ENCODE data around the gene RGS4. TPM values are rescaled to one million over a fixed set of nuclear protein-coding genes. Genes with fewer than 3 reads are reported as not detected.
"Not testable (repeated sequence)": the region's sequence is repeated elsewhere in the genome, so short reads cannot be mapped to it uniquely, and the experiment has no call there.

The RGS4 gene
- total RNA-seq, 2 experiments from 2014 or later = not detected

DNA sequence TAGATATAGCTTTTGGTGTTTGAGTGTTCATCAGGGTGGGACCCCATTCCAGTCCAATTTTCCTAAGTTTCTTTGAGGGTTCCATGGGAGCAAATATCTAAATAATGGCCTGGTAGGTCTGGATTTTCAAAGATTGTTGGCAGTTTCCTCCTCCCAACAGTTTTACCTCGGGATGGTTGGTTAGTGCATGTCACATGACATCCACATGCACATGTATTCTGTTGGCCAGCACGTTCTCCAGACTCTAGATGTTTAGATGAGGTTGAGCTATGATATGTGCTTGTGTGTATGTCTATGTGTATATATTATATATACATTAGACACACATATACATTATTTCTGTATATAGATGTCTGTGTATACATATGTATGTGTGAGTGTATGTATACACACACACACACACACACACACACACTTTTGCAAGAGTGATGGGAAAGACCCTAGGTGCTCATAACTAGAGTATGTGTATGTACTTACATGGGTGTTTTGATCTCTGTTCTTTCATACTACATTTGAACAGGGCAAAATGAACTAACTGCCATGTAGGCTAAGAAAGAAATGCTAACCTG, 5.6 kb downstream of the RGS4 start:
- no peak for ATAC-seq
- H3K4me3 Mint-ChIP-seq = no peak overlapping the region

DNA sequence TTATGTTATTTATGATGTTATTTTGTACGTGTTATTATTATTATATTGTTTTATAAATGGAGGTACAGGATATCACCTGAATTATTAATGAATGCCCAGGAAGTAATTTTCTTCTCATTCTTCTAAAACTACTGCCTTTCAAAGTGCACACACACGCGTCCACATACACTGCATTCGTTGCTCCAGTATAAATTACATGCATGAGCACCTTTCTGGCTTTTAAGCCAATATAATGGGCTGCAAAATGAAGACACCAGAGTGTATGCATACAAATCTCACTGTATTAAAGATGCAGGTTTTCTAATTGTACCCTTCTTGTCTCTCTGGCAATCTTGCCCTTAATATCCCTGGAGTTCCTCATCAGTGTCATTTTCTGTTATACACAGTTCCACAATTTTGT, 6.9 kb downstream of the RGS4 start:
- Mint-ChIP-seq H3K4me3 (no peak overlapping the region), H3K36me3 (no peaks in the 10 kb centered on the region), H3K9me3 (ENCODE audit: low read depth) (no peaks in the 10 kb centered on the region), H3K27ac (no peak overlapping the region), H3K27me3 (peaks cover 12% of the 10 kb centered on the region), H3K4me1 (no peaks in the 10 kb centered on the region)
- DNase-seq (no peak), ATAC-seq (no peak)
- CTCF ChIA-PET = no interaction called here

More for the DNA sequence above, 5.6 kb downstream of the RGS4 start:
- peaks cover 20% of the 10 kb centered on the region for H3K27me3 Mint-ChIP-seq
- H3K27ac Mint-ChIP-seq = no peak overlapping the region
- no peak for DNase-seq
- CTCF ChIA-PET = no interaction called here
- H3K4me1 Mint-ChIP-seq = no peaks in the 10 kb centered on the region
- no peaks in the 10 kb centered on the region for H3K9me3 Mint-ChIP-seq (ENCODE audit: low read depth)
- H3K36me3 Mint-ChIP-seq = no peaks in the 10 kb centered on the region

DNA sequence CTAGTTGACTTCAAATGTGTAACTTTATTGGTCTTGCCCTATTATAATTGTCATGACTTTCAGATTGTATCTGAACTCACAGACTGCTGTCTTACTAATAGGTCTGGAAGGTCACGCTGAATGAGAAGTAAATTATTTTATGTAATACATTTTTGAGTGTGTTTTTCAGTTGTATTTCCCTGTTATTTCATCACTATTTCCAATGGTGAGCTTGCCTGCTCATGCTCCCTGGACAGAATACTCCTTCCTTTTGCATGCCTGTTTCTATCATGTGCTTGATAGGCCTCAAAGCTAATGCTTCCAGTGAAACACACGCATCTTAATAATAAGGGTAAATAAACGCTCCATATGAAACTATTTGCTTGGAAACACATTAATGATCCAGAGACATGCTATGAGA, 7.3 kb downstream of the RGS4 start:
- H3K9me3 Mint-ChIP-seq (ENCODE audit: low read depth) = no peaks in the 10 kb centered on the region
- CTCF ChIA-PET = no interaction called here
- no peak overlapping the region for H3K27ac Mint-ChIP-seq
- peaks cover 10% of the 10 kb centered on the region for H3K27me3 Mint-ChIP-seq
- DNase-seq (no peak), ATAC-seq (no peak)
- H3K4me1 Mint-ChIP-seq = no peaks in the 10 kb centered on the region
- H3K36me3 Mint-ChIP-seq = no peaks in the 10 kb centered on the region
- no peak overlapping the region for H3K4me3 Mint-ChIP-seq

DNA sequence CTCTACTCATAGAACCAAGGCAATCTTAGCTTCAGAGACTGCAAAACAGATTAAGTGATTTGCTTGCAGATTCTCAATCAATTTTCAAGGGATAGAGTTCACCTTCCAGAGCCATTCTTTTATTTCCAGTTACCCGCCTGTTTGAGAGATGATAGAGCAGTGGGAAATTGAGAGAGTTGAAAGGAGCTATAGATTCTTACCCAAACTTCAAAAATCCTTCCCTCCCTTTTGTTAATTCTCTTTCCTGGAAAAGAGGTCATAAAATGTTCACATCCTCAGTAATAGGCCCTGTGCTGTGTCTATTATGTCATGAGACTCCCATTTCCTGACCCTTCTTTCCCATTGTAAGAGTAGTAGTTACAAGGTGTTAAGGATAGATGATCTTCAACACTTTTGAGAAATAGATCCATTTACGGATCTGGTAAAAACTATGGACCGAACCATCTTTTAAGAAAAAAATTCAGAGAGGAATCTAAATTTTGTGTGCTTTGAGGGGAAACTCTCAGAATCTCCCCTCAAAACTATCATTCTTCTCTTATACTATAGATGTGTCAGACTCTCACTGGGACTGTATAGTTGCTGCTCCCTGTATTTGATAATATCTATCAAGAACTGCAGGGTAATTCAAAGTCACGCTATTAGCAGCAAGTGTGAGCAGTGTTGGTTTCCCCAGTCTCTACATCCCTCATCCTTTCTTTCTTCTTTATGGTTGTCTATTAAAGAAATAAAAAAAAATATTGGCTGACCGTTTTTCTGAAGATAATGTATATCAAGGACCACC, 8.0 kb downstream of the RGS4 start:
- Mint-ChIP-seq H3K36me3 (no peaks in the 10 kb centered on the region), H3K27ac (no peak overlapping the region), H3K27me3 (peaks cover 10% of the 10 kb centered on the region), H3K4me1 (no peaks in the 10 kb centered on the region), H3K9me3 (ENCODE audit: low read depth) (no peaks in the 10 kb centered on the region), H3K4me3 (no peak overlapping the region)
- DNase-seq (no peak), ATAC-seq (no peak)
- CTCF ChIA-PET = no interaction called here

DNA sequence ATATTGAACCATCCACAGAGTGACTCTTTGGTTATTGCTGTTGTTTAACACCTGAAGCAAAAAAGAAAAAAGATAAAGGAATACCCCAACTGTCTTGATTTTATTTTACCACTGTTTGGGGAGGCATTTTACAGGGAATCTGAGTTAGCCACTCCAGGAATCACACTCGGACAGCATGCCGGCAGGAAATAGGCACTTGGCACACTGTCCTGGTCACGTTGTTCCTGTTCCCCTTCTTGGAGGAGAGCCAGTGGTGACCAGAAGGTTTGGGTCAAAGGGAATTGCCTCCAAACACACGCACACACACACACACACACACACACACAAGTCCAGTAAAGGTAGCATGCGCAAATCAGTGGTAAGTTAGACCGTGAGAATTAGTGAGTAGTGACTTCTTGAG, 13.8 kb downstream of the RGS4 start:
- no peaks in the 10 kb centered on the region for H3K9me3 Mint-ChIP-seq (ENCODE audit: low read depth)
- no peak overlapping the region for H3K27ac Mint-ChIP-seq
- H3K27me3 Mint-ChIP-seq = no peaks in the 10 kb centered on the region
- no peak for DNase-seq
- no peak overlapping the region for H3K4me3 Mint-ChIP-seq
- no peak for ATAC-seq
- H3K4me1 Mint-ChIP-seq = no peaks in the 10 kb centered on the region
- CTCF ChIA-PET = no interaction called here
- H3K36me3 Mint-ChIP-seq = no peaks in the 10 kb centered on the region

DNA sequence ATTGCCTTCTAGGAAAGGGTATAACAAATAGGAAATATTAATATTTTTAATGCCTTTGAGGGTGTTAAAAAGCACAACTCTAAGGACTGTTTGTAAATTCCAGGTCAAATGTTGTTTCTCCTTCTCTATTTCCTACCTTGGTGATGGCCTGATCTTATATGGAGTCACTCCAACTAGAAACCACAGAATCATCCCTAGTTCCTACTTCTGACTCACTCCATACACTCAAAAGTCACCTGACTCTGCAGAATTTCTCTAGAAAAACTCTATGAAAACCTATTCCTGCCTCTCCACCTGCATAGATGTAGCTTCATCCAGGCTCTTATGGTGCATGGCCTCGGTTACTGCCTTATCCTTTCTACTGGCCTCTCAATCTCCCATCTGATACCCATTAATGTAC, 14.5 kb downstream of the RGS4 start:
- H3K27ac Mint-ChIP-seq = no peak overlapping the region
- CTCF ChIA-PET = no interaction called here
- no peak overlapping the region for H3K4me3 Mint-ChIP-seq
- DNase-seq (no peak), ATAC-seq (no peak)
- H3K27me3 Mint-ChIP-seq = no peaks in the 10 kb centered on the region
- H3K4me1 Mint-ChIP-seq = no peaks in the 10 kb centered on the region
- no peaks in the 10 kb centered on the region for H3K9me3 Mint-ChIP-seq (ENCODE audit: low read depth)
- no peaks in the 10 kb centered on the region for H3K36me3 Mint-ChIP-seq

DNA sequence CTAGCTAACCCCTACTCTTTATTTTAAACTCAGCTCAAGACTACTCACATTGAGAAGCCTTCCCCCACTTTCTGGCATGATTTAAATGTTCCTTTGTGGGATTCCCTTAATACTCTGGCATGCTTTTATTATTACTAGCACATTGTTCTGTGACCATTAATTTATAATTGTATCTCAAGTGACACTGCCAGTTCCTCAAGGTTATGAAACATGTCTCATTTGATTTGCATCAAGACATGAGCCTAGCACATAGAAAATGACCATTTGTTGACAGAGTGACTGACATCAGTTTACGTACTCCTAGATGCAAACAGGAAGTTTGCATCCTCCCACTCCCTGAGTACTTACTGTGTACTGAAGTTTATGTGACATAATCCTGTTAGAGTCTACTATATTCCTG, 15.2 kb downstream of the RGS4 start:
- Mint-ChIP-seq H3K27ac (no peak overlapping the region), H3K27me3 (no peaks in the 10 kb centered on the region), H3K36me3 (no peaks in the 10 kb centered on the region), H3K9me3 (ENCODE audit: low read depth) (no peaks in the 10 kb centered on the region), H3K4me3 (no peak overlapping the region), H3K4me1 (no peaks in the 10 kb centered on the region)
- DNase-seq = no peak
- CTCF ChIA-PET = no interaction called here
- no peak for ATAC-seq

DNA sequence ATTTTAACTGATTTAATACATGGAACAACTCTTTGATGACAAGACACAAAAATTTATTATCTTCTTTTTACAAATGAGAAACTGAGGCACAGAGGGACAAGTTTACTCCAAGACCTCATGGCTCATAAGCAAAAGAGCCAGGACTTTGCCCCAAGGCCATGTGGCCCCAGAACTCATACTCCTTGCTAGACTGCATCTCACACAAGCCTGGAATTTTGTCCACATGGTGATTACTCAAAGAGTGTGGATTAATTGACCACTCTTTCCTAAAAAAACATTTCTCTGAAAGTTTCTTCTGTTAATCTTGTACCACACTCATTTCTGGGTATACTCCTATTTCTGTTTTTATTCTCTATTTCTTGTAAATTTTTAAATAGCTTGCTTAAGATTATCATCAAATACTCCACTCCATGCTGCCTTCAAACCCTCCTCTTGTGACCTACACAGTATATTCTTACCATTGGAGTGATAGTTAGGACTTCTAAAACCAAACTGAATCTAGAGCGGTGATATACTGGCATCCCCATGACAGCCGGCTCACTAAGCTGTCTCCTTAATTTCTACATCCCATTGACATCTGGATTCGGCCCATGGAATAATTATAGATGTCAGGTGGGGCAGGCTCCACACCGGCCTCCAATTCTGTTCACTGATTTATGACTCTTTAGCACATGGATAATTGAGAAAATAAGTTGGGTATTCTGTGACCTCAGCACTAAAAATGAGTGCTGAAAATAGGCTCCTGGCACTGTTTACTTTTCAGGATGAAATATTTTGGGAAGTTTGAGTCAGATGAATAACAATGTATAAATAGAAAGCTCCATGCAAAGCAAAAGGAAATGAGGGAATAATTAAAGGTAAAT, 16.1 kb downstream of the RGS4 start:
- CTCF ChIA-PET = no interaction called here
- DNase-seq (no peak), ATAC-seq (no peak)
- H3K4me3 Mint-ChIP-seq = no peak overlapping the region
- no peaks in the 10 kb centered on the region for H3K27me3 Mint-ChIP-seq
- H3K36me3 Mint-ChIP-seq = no peaks in the 10 kb centered on the region
- H3K27ac Mint-ChIP-seq = no peak overlapping the region
- no peaks in the 10 kb centered on the region for H3K4me1 Mint-ChIP-seq
- no peaks in the 10 kb centered on the region for H3K9me3 Mint-ChIP-seq (ENCODE audit: low read depth)

DNA sequence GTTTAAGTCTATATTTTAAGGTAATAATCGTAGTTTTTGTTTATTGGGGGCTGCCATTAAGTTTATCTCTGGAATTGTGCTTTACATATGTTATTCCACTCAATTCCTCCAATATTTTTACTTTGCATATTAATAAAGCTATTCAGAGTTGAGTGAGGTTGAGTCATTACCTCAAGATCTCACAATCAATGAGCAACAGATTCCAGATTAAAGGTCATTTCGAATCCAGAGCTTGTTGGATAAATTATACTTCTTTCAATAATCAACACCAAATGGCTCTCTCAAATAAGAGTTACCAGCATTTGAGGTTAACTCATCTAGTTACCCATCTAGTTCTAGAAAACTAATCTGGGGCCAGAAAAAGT, 16.7 kb downstream of the RGS4 start:
- no peaks in the 10 kb centered on the region for H3K27me3 Mint-ChIP-seq
- DNase-seq = no peak
- H3K36me3 Mint-ChIP-seq = no peaks in the 10 kb centered on the region
- CTCF ChIA-PET = no interaction called here
- H3K27ac Mint-ChIP-seq = no peak overlapping the region
- ATAC-seq = no peak
- no peak overlapping the region for H3K4me3 Mint-ChIP-seq
- H3K4me1 Mint-ChIP-seq = no peaks in the 10 kb centered on the region
- no peaks in the 10 kb centered on the region for H3K9me3 Mint-ChIP-seq (ENCODE audit: low read depth)

DNA sequence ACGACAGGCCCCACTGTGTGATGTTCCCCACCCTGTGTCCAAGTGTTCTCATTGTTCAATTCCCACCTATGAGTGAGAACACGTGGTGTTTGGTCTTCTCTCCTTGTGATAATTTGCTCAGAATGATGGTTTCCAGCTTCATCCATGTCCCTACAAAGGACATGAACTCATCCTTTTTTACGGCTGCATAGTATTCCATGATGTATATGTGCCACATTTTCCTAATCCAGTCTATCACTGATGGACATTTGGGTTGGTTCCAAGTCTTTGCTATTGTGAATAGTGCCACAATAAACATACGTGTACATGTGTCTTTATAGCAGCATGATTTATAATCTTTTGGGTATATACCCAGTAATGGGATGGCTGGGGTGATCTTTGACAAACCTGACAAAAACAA, 20.0 kb downstream of the RGS4 start:
- H3K9me3 Mint-ChIP-seq (ENCODE audit: low read depth); H3K4me1 Mint-ChIP-seq; H3K4me3 Mint-ChIP-seq; H3K27me3 Mint-ChIP-seq; H3K36me3 Mint-ChIP-seq; DNase-seq; ATAC-seq; CTCF ChIA-PET; H3K27ac Mint-ChIP-seq: not testable (repeated sequence)

DNA sequence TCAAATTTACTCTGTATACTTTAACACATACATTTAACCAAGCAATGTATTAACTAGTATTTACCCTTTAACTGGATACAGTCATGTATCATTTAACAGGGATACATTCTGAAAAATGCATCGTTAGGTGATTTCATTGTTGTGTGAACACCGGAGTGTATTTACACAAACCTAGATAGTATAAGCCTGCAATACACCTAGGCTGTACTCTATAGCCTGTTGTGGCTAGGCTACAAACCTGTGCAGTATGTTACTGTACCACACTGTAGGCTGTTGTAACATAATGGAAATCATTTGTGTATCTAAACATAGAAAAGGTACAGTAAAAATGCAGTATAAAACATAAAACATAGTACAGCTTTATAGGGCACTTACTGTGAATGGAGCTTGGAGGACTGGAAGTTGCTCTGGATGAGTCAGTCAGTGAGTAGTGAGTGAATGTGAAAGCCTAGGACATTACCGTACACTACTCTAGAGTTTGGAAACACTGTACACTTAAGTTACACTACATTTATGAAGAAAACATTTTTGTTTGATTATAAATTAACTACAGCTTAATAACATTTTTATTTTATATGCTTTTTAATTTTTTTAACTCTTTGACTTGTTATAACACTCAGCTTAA, 21.3 kb downstream of the RGS4 start:
- H3K36me3 Mint-ChIP-seq = no peaks in the 10 kb centered on the region
- H3K9me3 Mint-ChIP-seq (ENCODE audit: low read depth) = no peaks in the 10 kb centered on the region
- no peaks in the 10 kb centered on the region for H3K27me3 Mint-ChIP-seq
- H3K27ac Mint-ChIP-seq = no peak overlapping the region
- ATAC-seq (no peak), DNase-seq (no peak)
- no peak overlapping the region for H3K4me3 Mint-ChIP-seq
- H3K4me1 Mint-ChIP-seq = no peaks in the 10 kb centered on the region
- CTCF ChIA-PET = no interaction called here

DNA sequence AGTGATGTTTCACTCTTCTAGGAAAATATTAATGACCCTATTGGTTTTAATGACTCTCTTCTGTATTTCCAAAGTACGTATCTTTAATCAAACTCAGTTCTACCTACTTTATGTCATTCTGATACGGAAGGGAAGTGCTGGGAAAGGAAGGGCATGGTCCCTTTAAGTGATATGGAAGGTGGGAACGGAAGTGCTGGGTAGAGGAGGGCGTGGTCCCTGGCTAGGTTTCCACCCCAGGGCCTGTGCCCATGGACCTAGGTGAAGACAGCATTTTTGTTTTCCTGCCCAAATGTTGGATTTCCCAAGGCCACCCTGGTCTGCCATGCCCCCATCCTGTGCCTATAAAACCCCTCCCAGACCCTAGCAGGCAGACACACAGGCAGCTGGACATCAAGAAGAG, 24.0 kb downstream of the RGS4 start:
- DNase-seq (no peak), ATAC-seq (no peak)
- Mint-ChIP-seq H3K27ac (no peak overlapping the region), H3K36me3 (no peaks in the 10 kb centered on the region), H3K27me3 (no peaks in the 10 kb centered on the region), H3K4me3 (no peak overlapping the region), H3K4me1 (no peaks in the 10 kb centered on the region), H3K9me3 (ENCODE audit: low read depth) (no peaks in the 10 kb centered on the region)
- CTCF ChIA-PET = no interaction called here

DNA sequence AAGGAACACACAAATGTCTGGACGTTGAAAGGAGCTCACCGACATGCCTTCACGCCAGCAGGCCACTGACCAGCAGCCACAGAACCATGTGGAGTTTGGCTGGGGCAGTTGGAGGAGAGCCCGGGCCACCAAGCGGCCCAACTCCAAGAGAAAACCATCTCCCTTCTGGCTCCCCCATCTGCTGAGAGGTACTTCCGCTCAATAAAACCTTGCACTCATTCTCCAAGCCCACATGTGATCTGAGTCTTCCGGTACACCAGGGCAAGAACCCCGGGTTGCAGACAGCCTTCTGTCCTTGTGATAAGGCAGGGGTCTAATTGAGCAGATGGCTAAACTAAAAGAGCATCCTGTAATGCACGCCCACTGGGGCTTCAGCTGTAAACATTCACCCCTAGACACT, 24.4 kb downstream of the RGS4 start:
- CTCF ChIA-PET = no interaction called here

DNA sequence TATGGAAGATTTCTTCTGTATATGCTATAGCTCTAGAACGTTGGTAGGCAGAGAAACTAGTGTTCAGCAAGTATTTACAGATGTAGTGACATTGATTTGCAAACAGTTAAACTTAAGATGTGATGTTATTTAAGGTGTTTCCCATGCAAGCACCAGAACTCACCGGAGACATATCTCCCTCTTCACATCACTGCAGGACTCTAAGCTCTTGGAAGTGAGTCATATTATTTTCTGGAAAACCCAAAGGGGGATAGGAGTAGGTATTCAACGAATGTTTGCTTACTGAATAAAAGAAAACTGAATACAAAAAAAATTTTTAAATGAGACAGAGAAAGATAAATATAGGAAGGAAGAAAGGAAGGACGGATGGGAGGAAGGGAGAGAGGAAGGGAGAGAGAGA, 25.0 kb downstream of the RGS4 start:
- H3K4me3 Mint-ChIP-seq = no peak overlapping the region
- no peak overlapping the region for H3K27ac Mint-ChIP-seq
- CTCF ChIA-PET = no interaction called here
- no peaks in the 10 kb centered on the region for H3K9me3 Mint-ChIP-seq (ENCODE audit: low read depth)
- ATAC-seq (no peak), DNase-seq (no peak)
- no peaks in the 10 kb centered on the region for H3K27me3 Mint-ChIP-seq
- H3K4me1 Mint-ChIP-seq = no peaks in the 10 kb centered on the region
- H3K36me3 Mint-ChIP-seq = no peaks in the 10 kb centered on the region

More for the DNA sequence above, 24.4 kb downstream of the RGS4 start:
- ATAC-seq (no peak), DNase-seq (no peak)
- no peaks in the 10 kb centered on the region for H3K9me3 Mint-ChIP-seq (ENCODE audit: low read depth)
- H3K36me3 Mint-ChIP-seq = no peaks in the 10 kb centered on the region
- no peak overlapping the region for H3K27ac Mint-ChIP-seq
- H3K4me3 Mint-ChIP-seq = no peak overlapping the region
- no peaks in the 10 kb centered on the region for H3K27me3 Mint-ChIP-seq
- H3K4me1 Mint-ChIP-seq = no peaks in the 10 kb centered on the region

Measured in activated CD8-positive, alpha-beta memory T cell treated with anti-CD3 and anti-CD28 coated beads, Interleukin-2, amount 10 ng/mL, durations not matched to agents 7 days and 5 days (primary cell).